Stimulated activated CD4-positive, alpha-beta T cell treated with anti-CD3 and anti-CD28 coated beads, TNF-alpha, amount 100 ng/mL, for 1 hour (primary cell): ENCODE results near the gene BCL2A1.
"Not testable (repeated sequence)": the region's sequence is repeated elsewhere in the genome, so short reads cannot be mapped to it uniquely, and the experiment has no call there.

ENCODE experiments used
- DNase-seq, 3 donors: peaks; one replicate each; pipeline ENCODE4 v3.0.0-alpha.2; 2020; ENCODE audit warnings: low read depth in 3 of 3, low spot score in 1 of 3

The BCL2A1 gene

DNA sequence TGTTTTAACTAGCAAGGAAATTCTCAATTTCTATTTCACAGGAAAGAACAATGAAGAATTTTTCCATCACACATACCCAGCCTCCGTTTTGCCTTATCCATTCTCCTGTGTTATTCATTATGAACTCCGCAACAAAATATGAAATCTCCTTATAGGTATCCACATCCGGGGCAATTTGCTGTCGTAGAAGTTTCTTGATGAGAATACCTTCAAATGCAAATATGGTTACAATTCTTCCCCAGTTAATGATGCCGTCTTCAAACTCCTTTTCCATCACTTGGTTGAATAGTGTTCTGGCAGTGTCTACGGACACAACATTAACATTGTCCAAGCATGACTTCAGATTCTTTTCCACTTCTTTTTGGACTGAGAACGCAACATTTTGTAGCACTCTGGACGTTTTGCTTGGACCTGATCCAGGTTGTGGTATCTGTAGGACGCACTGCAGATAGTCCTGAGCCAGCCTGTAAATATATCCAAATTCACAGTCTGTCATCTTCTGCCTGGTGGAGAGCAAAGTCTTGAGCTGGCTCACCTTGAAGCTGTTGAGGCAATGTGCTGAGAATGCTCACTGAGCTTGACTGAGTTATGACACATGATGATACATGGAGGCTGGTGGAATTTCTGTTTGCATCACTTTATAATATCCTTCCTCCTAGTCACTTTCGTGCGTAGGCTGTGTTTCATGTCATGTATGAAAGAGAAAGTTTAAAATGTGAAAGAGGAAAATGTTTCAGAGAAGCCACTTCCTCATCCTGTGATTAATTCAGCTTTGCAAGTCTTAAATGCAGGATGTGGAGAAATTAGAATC lies at the start of gene BCL2A1:
Gene BCL2A1, minus strand, starts transcription at position 573 of the 811 bp plus-strand sequence. Its CDS starts 77 bp downstream, at position 496.
- peak; percentile 23 to 42 (median 30) for DNase-seq

DNA sequence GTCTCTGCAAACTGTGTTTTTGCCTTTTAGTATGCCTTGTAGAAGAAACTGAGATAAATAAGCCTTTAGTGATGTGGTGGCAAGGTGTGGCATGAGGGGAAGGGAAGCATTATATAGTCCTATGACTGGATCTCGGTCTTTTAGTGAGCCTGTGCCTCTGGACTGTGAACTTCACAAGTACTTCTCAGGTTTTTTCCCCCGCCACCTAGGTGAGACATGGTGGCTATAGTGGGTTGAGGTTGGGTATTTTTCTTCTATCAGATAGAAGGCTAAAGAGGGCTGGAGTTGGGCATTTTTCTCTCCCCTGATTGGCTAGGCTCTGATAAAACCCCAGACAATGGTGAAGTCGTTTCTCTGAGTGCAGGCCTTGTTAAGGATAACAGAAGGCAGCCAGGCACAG lies 49.7 kb upstream of the BCL2A1 start:
- no peak for DNase-seq

- not testable (repeated sequence) for DNase-seq
Measured at GRCh38 chr15:80020149-80020548, 49.2 kb upstream of the BCL2A1 start.

DNA sequence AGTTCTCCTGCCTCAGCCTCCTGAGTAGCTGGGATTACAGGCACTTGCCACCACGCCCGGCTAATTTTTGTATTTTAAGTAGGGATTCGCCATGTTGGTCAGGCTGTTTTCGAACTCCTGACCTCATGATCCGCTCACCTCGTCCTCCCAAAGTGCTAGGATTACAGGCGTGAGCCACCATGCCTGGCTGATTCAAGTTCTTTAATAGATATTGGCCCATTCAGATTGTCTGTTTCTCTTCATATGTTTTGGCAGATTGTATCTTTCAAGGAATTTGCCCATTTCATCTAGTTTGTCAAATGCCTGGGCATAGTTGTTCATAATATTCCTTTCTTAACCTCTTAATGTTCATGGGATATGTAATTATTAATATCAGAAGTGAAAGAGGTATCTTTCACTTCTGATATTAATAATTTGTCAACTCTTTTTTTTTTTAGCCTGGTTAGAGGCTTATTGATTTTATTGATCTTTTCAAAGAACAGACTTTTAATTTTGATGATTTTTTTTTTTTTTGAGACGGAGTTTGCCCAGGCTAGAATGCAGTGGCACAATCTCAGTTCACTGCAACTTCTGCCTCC lies 48.3 kb upstream of the BCL2A1 start:
- DNase-seq: no peak

- DNase-seq: not testable (repeated sequence)
Measured at GRCh38 chr15:80017139-80017538, 46.1 kb upstream of the BCL2A1 start.

GRCh38 chr15:80016506-80016905 lies 45.5 kb upstream of the BCL2A1 start:
- not testable (repeated sequence) for DNase-seq

DNA sequence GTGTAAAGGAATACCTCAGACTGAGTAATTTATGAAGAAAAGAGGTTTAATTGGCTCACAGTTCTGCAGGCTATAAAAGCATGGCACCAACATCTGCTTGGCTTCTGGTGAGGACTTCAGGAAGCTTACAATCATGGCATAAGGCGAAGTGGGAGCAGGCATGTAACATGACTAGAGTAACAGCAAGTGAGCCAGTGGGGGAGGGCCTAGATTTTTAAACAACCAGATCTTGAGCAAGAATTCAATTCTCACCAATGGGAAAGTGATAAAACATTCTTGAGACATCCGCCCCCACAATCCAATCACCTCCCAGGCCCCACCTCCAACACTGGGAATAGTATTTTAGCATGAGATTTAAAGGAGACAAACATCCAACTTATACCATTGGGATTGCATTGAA lies 44.2 kb upstream of the BCL2A1 start:
- DNase-seq: no peak

DNA sequence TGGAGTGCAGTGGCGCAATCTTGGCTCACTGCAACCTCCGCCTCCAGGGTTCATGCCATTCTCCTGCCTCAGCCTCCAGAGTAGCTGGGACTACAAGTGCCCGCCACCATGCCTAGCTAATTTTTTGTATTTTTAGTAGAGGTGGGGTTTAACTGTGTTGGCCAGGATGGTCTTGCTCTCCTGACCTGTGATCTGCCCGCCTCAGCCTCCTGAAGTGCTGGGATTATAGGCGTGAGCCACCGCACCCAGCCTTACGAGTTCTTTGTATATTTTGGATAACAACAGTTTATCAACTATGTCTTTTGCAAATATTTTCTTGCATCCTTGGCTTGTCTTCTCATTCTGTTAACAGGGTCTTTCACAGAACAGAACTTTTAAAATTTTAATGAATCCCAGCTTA lies 43.2 kb upstream of the BCL2A1 start:
- not testable (repeated sequence) for DNase-seq

- DNase-seq: no peak
Measured at GRCh38 chr15:80012060-80012726, 41.2 kb upstream of the BCL2A1 start.

GRCh38 chr15:80011596-80011995 lies 40.6 kb upstream of the BCL2A1 start:
- no peak for DNase-seq

GRCh38 chr15:80011041-80011523 lies 40.1 kb upstream of the BCL2A1 start:
- DNase-seq: not testable (repeated sequence)

DNA sequence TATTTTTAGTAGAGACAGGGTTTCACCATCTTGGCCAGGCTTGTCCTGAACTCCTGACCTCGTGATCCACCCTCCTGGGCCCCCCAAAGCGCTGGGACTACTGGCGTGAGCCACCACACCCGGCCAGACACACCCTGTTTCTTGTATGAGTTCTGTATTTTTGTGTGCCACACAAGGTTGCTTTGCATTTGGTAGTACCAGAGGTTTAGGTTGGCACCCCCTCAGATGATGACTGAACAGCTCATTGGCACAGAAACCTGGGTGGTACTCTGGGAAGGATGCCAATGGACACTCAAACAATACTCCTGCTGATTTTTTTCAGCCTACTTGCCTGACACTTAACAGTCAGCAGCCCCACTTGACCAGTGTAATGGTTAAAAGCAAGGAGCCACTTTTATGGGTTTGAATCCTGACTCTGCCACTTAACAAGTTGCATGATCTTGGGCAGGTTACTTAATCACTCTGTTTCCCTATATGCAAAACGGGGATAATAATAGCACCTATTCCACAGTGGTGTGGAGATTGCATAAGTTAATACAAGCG lies 39.2 kb upstream of the BCL2A1 start:
- DNase-seq: no peak

DNA sequence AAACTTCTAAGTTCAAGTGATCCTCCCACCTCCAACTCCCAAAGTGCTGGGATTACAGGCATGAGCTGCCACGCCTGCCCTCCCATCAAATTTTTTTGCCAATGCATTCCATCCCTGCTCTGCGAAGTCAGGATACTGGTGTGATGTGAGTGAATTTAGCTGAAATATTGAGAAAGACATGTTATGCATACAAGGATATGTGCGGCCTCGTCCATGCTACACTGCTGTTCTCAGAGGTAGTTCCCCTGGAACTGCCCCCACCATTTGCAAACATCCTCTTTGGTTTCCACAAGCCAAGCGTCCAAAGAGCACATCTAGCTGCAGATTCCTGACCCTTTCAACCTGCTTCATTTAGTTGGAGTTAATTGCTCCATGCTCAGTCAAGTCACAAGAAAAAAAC lies 36.5 kb upstream of the BCL2A1 start:
- DNase-seq: no peak

- no peak for DNase-seq
Measured at GRCh38 chr15:80006946-80007345, 36.0 kb upstream of the BCL2A1 start.

GRCh38 chr15:80003934-80004472 lies 33.0 kb upstream of the BCL2A1 start:
- DNase-seq: no peak

DNA sequence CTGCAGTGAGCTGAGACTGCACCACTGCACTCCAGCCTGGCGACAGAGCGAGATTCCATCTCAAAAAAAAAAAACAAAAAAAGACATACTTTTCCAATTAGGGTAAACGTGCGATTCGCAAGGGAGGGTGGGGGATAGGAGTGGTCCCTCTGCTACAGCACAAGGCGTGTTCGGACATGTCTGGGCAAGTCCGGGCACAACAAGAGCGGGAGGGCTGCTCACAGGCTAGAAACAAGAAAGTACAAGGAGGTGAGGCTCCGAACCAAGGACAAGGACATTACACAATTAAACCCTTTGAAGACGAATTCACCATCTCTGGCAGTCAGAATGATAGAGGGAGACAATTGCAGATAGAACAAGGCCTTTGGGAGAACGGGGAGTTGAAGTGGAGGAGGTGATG lies 32.2 kb upstream of the BCL2A1 start:
- no peak for DNase-seq

GRCh38 chr15:80002267-80002666 lies 31.3 kb upstream of the BCL2A1 start:
- DNase-seq: no peak

GRCh38 chr15:79994615-79995014 lies 23.6 kb upstream of the BCL2A1 start:
- DNase-seq: no peak

- no peak for DNase-seq
Measured at GRCh38 chr15:79991826-79992225, 20.8 kb upstream of the BCL2A1 start.

DNA sequence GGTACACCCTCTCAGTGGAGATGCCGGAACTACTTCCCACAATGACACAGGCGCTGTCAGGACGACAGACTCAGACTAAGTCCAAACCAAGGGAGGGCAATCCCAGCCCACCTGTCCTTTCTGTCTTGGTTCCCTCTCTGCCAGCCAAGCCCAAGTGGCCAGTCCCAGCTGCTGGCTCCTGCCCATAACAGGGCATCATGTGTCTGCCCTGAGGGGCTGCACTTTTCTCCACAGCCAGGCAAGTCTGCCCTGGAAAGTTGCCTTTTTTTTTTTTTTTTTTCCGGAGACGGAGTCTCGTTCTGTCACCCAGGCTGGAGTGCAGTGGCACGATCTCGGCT lies 20.0 kb upstream of the BCL2A1 start:
- DNase-seq: no peak

DNA sequence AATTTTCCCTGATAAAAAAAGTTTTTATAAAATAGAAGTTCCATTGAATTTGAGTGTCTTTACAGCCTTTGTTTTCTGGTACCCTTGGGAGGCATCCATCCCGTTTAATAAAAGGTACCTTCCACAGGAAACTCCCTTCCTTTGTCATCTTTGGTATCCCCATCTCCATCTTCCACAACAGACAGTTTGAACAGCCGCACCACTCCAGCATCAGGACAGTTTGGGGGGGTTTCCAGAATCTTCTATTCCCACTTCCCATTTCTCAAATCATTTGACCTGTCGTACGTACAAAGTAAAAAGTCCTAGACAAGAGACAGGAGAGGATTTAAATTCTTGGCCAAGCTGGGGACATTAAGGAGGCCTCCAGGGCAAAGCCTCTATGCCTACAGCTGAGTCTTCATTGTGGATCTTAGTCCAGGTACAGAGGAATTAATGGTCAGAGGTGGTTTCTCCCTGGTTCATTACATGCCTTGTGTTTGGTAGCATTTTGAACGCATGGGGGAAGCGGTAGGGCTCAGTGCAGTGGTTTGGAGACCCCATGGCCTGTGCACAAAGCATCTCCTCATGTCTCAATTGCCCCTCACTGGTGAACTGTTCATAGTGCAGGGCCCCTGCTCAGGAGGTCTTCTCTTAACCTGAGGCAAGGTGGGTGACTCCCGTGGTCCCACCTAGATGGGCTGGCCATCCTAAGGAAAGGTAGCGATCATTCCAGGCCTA lies 19.4 kb upstream of the BCL2A1 start:
- no peak for DNase-seq
